Adrenal gland (tissue), 5 donors: Measurements from ENCODE around the gene ZZZ3.

Experiments
- CTCF ChIP-seq, 6 experiments: fragments of 450-650 bp in 4 of 6; fragments of 200-600 bp in 2 of 6; sonication (generic) in 1 of 6; IDR thresholded peaks; 1 replicate in 5 of 6; 2 replicates in 1 of 6; pipeline versions ENCODE4 v1.5.1 to v1.8.0; 2016 to 2021; ENCODE audit warnings: antibody characterized with exemption in 6 of 6, mild to moderate bottlenecking in 2 of 6, moderate library complexity in 1 of 6
- POLR2A ChIP-seq, 2 donors: fragments of 450-650 bp; IDR thresholded peaks; one replicate each; pipeline ENCODE4 v1.6.1; 2017; ENCODE audit warnings: antibody characterized with exemption in 2 of 2, mild to moderate bottlenecking in 2 of 2, moderate library complexity in 1 of 2
- donor health status: DM: no; HTN: no; CAD: no.

- no peak for TF ChIP-seq POLR2A (IDR thresholded peaks at IDR 0.05)
- no peak for TF ChIP-seq CTCF (IDR thresholded peaks at IDR 0.05)
These were observed 33.6 kb upstream of the ZZZ3 start for GRCh38 chr1:77716065-77716464.
